ENCODE data around the gene PAPSS2.
A peak's percentile ranks its signal among the peaks of the same experiment; 100 is the strongest.
"Not testable (repeated sequence)": the region's sequence is repeated elsewhere in the genome, so short reads cannot be mapped to it uniquely, and the experiment has no call there.

The PAPSS2 gene

DNA sequence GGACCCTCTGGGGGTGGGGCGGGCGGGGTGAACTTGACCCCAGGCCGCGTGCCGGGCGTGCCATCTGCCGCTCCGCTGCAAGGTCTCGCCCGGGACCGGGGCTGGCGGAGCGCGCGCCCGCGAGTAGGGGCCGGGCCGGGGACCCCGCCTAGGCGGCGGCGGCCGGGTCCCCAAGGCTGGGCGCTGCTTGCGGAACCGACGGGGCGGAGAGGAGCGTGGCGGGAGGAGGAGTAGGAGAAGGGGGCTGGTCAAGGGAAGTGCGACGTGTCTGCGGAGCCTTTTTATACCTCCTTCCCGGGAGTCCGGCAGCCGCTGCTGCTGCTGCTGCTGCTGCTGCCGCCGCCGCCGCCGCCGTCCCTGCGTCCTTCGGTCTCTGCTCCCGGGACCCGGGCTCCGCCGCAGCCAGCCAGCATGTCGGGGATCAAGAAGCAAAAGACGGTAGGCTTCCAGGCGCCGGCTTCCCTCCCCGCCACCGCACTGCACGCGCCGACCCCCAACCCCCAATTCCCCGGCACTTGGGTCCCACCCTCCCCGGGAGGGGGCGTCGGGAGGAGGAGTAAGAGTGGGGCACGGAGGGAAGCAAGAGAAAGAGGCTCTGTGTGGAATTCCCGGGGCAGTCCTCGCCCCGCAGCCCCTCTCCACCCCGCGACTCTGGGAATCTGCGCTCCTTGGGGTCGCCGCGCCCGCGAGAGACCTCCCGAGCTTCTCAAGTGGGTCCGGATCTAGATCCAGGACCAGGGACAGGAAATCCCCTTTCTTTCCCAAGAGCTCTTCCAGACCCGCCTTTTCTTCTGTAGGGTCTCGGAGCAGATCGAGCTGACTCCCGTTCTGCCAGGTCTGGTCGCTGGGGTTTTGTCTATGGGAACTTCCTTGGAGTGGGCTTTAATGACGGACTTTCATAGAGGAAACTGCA, at the start of gene PAPSS2:
PAPSS2 (plus strand) TSS at position 308 of the 913 bp plus-strand sequence; CDS start at position 412, 104 bp downstream.
- peak; percentile 61 for DNase-seq (ENCODE audit: low spot score)

DNA sequence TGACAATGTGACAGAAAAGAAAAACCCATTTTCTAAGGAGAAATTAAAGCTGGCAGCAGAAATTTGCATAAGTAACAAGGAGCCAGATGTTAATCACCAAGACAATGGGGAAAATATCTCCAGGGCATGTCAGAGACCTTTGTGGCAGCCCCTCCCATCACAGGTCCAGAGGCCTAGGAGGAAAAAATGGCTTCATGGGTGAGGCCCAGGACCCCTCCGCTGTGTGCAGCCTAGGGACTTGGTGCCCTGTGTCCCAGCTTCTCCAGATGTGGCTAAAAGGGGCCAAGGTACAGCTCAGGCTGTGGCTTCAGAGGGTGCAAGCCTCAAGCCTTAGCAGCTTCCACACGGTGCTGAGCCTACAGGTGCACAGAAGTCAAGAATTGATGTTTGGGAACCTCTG, 48.3 kb upstream of the PAPSS2 start:
- DNase-seq (ENCODE audit: low spot score), result not testable (repeated sequence)

DNA sequence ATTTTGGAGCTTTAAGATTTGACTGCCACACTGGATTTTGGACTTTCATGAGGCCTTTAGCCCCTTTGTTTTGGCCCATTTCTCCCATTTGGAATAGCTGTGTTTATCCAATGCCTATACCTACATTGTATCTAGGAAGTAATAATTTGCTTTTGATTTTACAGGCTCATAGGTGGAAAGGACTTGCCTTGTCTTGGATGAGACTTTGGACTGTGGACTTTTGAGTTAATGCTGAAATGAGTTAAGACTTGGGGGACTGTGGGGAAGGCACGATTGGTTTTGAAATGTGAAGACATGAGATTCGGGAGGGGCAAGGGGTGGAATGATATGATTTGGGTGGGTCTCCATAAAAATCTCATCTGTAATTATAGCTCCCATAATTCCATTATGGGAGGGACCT, 47.6 kb upstream of the PAPSS2 start:
- DNase-seq (ENCODE audit: low spot score), result no peak

DNA sequence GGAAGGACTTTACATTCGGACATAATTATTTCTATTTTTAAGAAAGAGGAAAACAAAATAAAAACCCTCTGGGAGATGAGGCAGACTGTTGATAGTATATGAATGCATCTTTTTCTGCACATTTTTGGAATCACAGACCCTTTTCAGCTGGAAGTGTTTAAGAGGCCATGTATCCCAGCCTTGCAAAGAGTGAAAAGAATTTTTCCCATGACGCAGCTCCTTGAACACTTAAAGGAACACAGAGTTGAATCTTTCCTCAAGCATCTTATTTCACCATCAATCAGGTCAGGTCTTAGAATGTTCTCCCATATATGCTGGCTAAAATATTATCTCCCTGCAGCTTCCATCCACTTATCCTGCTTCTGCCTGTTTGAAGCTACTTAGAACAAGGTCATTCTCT, 45.9 kb upstream of the PAPSS2 start:
- DNase-seq (ENCODE audit: low spot score), result no peak

DNA sequence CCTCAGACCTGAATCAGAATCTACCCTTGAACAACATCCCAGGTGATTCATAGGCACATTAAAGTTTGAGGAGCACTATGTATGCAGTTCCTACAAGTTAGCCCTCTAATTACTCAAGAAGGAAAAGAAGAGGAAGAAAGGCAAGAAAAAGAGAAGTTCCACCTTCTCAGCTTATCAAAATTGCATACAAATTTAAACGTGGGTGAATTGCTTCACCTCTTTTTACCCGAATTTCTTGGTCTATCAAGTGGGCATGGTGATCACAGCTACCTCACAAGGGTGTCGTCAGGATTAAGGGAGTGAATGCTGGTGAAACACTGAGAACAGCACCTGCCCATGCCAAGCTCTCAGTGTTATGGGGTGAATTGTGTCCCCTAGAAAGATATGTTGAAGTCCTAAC, 43.8 kb upstream of the PAPSS2 start:
- DNase-seq (ENCODE audit: low spot score), result no peak

DNA sequence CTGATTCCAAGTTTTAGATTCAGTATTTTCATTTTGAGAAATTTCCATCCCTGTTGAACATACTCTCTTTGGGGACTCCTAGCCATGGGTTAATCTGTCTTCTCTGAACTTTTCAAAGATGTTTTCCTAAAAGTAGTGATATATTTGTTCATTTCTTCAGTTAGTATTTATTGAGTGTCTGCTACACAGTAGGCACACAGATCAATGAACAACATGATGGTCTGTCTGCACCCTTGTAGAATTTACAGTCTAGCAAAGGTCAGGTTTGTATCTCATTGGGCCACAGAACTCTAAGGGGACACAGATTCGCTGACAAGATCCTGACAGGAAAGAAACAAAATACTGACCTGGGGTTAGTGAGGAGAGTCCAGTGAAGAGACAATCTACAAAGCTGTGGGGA, 42.2 kb upstream of the PAPSS2 start:
- no peak for DNase-seq (ENCODE audit: low spot score)

DNA sequence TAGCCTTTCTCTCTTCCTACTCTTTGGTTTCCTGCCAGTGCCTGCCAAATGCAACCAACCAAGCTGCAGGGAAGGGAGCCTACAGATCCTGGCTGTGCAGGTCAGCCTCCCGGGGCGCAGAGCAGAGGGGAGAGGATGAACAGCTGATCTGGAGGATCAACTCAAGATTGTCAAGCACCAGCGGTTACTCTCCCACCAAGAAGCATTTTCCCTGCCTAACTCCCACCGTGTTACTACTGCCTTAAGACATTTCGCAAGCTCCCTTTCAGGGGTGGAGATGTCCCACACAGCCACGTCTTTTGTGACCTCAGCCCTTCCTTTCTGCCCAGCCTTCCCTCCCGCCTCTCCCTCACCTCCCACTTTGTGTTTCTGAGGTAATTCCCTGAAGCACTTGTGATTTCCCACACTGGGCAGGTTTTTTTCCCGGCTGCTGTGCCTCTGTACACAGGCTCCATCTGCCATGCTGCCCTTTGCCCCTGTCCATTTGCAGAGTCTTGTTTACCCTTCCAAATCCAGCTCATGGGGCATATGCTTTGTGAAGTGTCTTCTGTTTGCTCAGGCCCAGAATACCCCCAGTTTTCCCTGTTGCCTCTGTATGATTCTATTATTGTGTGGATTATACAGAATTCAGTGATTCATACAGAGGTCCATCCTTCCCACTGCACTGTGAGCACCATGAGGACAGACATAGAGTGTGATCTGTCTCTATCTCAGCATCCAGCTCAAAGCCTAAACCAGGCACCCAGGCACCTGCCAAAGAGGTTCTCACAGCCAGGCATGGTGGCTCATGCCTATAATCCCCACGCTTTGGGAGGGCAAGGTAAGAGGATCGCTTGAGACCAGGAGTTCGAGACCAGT, 40.9 kb upstream of the PAPSS2 start:
- DNase-seq (ENCODE audit: low spot score), result no peak

DNA sequence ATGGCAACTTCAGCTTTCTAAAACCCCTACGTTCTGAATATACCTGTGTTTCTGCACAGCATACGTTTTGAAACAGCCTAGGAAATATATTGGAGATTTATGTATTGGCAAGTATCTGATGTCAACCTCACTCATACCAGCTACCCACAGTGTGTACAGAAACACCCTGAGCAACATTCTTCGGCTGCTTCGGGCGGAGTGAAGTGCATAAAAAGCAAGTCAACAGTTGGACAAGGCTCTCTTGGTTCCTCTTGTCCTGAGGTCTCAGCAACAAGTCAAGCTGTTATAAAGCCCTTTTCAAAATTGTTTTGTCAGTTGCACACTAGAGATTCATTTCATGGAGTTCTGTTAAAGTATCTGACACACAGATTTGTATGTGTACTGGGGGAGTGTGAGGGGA, 40.0 kb upstream of the PAPSS2 start:
- DNase-seq (ENCODE audit: low spot score), result peak; percentile 45

DNA sequence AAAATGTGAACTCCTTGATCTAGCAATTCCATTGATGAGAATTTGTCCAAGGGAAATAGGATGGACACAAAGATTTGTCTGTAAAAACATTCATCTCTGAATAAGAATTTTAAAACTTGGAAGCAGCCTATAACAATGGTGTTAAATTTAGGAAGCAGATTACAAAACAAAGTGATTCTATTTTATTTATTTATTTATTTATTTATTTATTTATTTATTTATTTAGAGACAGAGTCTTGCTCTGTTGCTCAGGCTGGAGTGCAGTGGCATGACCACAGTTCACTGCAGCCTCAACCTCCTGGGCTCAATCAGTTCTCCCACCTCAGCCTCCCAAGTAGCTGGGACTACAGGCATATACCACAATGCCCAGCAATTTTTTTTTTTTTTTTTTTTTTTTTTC, 38.2 kb upstream of the PAPSS2 start:
- not testable (repeated sequence) for DNase-seq (ENCODE audit: low spot score)

DNA sequence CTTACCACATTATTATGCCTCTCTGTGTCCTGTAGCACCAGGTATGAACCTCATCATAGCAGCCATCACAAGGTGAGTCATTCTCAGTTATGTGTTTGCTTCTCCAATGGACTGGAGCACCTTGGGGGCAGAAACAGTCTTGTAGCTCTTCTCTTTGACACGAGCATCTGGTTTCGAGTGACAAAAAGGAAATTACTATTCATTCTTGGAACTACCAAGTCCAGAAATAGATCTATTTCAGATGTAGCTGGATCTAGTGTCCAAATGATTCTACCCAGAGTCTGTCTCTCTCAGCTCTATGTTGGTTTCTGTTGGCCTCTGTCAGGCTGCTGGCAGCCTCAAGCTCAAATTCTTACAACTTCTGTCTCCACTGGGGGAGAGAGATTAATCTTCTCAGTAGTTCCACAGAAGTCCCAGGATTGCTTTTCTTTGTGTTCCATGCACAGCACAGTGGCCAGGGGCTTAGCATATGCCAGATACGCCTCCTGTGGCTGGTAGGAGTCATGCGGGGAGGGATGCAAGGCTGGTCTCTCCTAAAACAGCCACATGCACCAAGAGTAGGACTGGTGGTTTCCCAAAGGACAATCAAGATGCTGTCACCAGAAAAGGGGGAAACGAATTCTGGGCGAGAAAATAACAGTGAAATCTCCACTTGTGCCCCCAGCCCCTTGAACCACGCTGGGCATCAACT, 37.2 kb upstream of the PAPSS2 start:
- no peak for DNase-seq (ENCODE audit: low spot score)

DNA sequence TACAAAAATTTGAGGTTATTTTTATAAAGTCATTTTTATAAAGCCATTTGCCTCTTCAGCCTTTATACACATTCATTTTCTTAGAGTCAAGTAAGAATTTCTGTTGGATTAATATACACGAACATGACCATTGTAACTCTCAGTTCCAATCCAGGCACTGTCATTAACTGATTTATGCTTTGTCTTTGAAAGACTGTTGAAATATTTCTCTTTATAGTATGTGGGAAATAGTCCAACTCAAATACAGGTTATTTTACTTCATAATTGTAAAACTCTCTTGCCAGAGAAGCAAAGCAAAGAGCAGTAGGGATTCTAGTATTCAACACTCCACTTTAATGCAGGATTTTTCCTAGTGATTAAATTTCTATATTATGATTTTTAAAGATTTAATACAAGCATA, 36.5 kb upstream of the PAPSS2 start:
- DNase-seq (ENCODE audit: low spot score), result no peak

DNA sequence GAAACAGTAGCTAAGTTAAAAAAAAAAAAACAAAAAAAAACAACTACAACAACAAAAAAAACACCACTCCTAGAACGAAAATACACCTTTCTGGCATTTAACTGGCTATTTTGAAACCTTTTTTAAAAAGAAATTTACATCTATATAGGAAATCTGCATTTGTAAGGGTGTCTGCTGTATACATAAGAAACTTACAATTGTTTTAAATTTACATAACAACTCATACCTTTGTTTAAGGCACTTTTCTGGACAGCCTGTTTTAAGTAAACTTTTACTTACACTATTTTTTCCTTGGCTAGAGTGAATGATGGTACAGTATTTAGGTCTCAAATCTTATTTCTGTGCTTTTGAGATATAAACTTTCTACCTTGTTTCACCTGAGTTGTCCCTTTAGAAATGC, 34.0 kb upstream of the PAPSS2 start:
- no peak for DNase-seq (ENCODE audit: low spot score)

DNA sequence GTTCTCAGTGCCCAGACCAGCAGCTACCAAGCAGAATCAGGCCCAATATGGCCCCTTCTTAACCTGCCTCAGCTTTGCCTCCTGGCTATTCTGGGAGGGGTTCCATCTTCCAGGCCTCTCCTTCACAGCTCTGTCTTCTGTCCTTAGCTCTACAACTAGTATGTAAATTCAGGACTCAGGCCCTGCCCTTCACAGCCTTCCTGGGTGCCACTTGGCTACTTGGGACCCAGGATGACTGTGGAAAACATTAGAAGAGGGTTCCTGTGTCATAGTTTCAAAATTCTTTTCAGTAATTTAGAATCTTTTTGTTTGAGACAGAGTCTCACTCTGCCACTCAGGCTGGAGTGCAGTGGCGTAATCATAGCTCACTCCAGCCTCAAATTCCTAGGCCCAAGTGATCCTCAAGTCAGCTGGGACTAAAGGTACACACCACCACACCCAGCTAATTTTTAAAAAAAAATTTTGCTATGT, 33.2 kb upstream of the PAPSS2 start:
- no peak for DNase-seq (ENCODE audit: low spot score)

DNA sequence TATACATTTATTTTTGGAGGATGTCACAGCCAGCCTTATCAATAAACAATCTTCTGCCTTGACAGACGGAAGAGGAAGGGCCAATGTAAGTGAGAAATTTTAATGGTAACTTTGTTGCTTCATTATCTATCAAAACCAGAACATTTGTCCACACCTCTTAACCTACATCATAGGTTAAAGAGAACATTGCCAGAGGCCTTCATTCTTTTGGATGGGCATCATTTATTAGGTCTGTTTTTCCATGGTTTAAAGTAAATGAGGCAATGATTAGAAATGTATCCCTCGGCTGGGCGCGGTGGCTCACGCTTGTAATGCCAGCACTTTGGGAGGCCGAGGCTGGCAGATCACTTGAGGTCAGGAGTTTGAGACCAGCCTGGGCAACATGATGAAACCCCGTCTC, 29.5 kb upstream of the PAPSS2 start:
- DNase-seq (ENCODE audit: low spot score), result no peak

DNA sequence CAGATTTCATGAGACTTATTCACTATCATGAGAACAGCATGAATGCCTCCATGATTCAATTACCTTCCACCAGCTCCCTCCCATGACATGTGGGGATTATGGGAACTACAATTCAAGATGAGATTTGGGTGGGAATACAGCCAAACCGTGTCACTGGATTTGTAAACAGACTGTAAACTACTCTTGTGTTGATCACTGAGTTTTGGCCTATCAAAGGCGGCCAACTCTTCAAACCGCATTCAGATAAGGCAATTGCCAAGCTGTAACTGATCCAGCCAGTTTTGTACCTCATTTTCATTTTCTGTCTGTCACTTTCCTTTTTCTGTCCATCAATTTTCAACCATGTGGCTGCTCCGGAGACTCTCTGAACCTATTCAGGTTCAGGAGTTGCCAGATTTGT, 27.2 kb upstream of the PAPSS2 start:
- DNase-seq (ENCODE audit: low spot score), result no peak

DNA sequence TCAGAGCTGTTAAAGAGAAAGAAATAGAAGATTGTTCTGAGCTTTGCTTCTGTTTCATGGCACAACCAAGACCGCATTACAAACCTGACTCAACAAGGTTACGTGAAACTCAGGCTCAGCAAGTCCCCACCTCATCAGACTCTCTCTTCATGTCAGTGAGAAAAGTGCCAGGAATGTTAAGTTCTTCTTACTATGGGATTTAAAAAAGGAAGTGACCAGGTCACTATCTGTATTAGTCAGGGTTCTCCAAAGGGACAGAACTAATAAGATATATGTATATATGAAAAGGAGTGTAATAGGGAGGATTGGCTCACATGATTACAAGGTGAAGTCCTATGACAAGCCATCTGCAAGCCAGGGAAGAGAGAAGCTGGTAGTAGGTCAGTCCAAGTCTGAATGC, 25.4 kb upstream of the PAPSS2 start:
- no peak for DNase-seq (ENCODE audit: low spot score)

DNA sequence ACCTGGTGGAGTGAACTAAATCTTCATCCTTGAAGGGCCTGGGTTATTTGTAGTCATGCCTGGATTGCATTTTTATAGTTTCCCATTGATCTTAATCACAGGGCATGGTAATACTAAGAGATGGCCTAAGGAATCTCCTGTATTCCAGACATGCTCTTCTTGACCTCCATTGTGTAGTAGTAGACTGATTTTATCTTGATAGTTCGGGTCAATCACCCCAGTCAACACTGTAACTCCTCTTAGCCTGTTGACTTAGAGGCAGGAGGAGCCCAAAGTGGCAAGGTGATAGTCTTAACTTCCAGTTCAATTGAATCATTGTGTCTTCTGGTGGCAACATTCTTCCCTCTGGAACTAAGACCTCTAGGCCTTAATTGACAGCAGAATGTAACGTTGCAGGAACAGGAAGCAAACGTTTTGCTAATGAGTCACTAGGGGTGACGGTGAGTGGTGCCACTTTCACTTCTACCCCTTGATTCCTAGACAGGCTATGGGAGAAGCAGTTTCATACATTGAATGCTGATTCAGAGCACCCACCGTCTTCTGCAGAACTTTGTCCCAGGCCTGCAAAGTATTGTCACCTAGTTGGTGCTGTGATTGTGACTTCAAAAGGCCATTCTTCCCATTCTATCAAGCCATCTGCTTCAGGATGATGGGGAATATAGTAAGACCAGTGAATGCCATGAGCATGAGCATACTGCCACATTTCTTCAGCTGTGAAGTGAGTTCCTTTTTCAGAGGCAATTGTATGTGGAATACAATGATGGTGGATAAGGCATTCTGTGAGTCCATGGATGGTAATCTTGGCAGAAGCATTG, 24.0 kb upstream of the PAPSS2 start:
- peak; percentile 51 for DNase-seq (ENCODE audit: low spot score)

DNA sequence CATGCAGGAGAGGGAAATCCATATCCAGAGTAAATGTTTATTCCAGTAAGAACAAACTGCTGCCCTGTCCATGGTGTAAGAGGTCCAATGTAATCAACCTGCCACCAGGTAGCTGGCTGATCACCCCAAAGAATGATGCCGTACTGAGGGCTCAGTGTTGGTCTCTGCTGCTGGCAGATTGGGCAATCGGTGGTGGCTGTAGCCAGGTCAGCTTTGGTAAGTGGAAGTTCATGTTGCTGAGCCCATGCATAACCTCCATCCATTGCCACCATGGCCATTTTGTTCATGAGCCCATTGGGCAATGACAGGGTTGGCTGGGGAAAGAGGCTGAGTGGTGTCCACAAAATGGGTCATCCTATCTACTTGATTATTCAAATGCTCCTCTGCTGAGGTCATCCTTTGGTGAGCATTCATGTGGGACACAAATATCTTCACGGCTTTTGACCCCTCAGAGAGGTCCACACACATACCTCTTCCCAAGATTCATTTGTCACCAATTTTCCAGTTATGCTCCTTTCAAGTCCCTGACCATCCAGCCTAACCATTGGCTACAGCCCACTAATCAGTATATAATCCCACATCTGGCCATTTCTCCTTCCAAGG, 23.3 kb upstream of the PAPSS2 start:
- no peak for DNase-seq (ENCODE audit: low spot score)

DNA sequence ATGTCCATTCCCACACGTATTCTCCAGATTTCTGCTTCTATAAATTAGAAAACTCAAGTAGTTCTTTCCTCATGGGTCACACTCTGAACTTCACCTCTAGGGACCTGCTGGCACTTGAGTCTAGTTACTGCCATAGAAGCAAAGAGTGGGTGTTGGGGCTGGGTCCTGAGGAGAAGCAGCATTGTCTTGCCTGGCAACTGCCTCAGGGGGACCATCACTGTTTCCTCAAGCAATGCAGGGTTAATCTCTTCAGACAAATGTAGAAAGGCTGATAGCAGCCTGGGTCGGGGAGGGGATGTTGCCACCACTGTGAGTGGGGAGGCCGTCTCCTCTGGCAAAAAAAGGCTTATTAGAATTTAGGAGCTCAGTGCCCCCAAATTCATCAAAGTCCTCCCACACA, 20.2 kb upstream of the PAPSS2 start:
- DNase-seq (ENCODE audit: low spot score), result no peak

DNA sequence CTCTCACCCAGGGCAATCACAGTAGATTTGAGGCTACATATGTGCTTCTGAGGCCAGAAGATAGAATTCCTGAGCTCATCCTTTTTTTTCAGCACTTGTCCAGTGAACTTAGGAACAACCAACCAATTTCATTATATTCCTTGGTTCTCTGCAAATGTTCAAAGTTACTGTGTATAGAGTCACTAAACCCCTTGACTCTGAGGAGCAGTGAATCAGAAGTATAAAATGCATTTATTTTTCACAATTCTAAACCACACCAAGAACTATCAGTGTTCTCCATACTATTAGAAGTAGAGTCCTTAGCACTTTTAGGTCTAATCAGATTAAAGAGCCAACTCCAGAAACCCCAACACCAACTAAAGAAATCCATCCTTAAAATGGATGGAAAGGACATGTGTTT, 19.6 kb upstream of the PAPSS2 start:
- no peak for DNase-seq (ENCODE audit: low spot score)

DNA sequence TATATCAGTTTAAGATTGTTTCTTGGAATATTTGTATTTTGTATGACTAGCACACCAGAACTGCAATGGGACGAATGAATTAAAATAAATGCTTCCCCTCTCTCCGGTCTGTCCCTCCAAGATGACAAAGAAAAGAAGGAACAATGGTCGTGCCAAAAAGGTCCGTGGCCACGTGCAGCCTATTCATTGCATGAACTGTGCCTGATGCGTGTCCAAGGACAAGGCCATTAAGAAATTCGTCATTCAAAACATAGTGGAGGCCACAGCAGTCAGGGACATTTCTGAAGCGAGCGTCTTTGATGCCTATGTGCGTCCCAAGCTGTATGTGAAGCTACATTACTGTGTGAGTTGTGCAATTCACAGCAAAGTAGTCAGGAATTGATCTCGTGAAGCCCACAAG, 17.2 kb upstream of the PAPSS2 start:
- no peak for DNase-seq (ENCODE audit: low spot score)

Measured in AG08395 (cell line).